H9 (cell line): ENCODE measurements around the gene ARMC2. TPM values are rescaled to one million over a fixed set of nuclear protein-coding genes. Genes with fewer than 3 reads are reported as not detected.

Experiments
- DNase-seq: peaks from one replicate; pipeline ENCODE4 v3.0.0-alpha.2; 2017
- H2AFZ ChIP-seq: one replicate; pipeline ENCODE4 v1.6.1; 2013; ENCODE audit warnings: mild to moderate bottlenecking, low read length, control low read depth, moderate library complexity
- H2AK5ac ChIP-seq: 2 replicates; pipeline ENCODE4 v1.6.1; 2013; ENCODE audit warnings: low read length, control low read depth, mixed read lengths; ENCODE audit not compliant: insufficient read length
- H2BK120ac ChIP-seq: one replicate; pipeline ENCODE4 v1.6.1; 2013; ENCODE audit warnings: low read depth, mild to moderate bottlenecking, low read length, control low read depth, inconsistent platforms; ENCODE audit not compliant: poor library complexity, severe bottlenecking
- H2BK12ac ChIP-seq: 2 replicates; pipeline ENCODE4 v1.6.1; 2013; ENCODE audit warnings: low read length, control low read depth, mixed read lengths, low read depth; ENCODE audit not compliant: insufficient read length
- H2BK15ac ChIP-seq: 2 replicates; pipeline ENCODE4 v1.6.1; 2013; ENCODE audit warnings: low read depth, low read length, control low read depth
- H2BK20ac ChIP-seq: one replicate; pipeline ENCODE4 v1.6.1; 2013; ENCODE audit warnings: low read depth, mild to moderate bottlenecking, low read length, control low read depth, inconsistent platforms; ENCODE audit not compliant: poor library complexity, severe bottlenecking
- H2BK5ac ChIP-seq: 2 replicates; pipeline ENCODE4 v1.6.1; 2013; ENCODE audit warnings: low read length, control low read depth, mixed read lengths; ENCODE audit not compliant: insufficient read length
- H3K14ac ChIP-seq: 2 replicates; pipeline ENCODE4 v1.6.1; 2013; ENCODE audit warnings: low read length, control low read depth; ENCODE audit not compliant: insufficient read depth
- H3K18ac ChIP-seq: 2 replicates; pipeline ENCODE4 v1.6.1; 2013; ENCODE audit warnings: low read depth, mild to moderate bottlenecking, mixed read lengths, low read length, control low read depth; ENCODE audit not compliant: insufficient read length
- H3K23ac ChIP-seq: 2 replicates; pipeline ENCODE4 v1.6.1; 2013; ENCODE audit warnings: low read length, control low read depth, mixed read lengths, low read depth; ENCODE audit not compliant: insufficient read length
- H3K23me2 ChIP-seq: 2 replicates; pipeline ENCODE4 v1.6.1; 2013; ENCODE audit warnings: low read depth, mild to moderate bottlenecking, mixed read lengths, low read length, control low read depth; ENCODE audit not compliant: insufficient read length, poor library complexity, severe bottlenecking
- H3K27ac ChIP-seq: 2 replicates; pipeline ENCODE4 v1.5.1; 2013; ENCODE audit warnings: low read length, control low read depth, mixed read lengths, low read depth; ENCODE audit not compliant: insufficient read length
- H3K27me3 ChIP-seq: 2 replicates; pipeline ENCODE4 v1.6.1; 2013; ENCODE audit warnings: low read length, control low read depth, inconsistent platforms; ENCODE audit not compliant: insufficient read depth
- H3K4ac ChIP-seq: 2 replicates; pipeline ENCODE4 v1.6.1; 2013; ENCODE audit warnings: low read depth, mild to moderate bottlenecking, control low read depth, inconsistent platforms, low read length, moderate library complexity
- H3K4me1 ChIP-seq: 2 replicates; pipeline ENCODE4 v1.6.1; 2013; ENCODE audit warnings: low read length, control low read depth, inconsistent platforms; ENCODE audit not compliant: insufficient read depth
- H3K4me2 ChIP-seq: 2 replicates; pipeline ENCODE4 v1.6.1; 2013; ENCODE audit warnings: low read length, control low read depth, mixed read lengths; ENCODE audit not compliant: insufficient read length, insufficient read depth
- H3K56ac ChIP-seq: 2 replicates; pipeline ENCODE4 v1.6.1; 2013; ENCODE audit warnings: low read depth, mild to moderate bottlenecking, mixed read lengths, low read length, control low read depth; ENCODE audit not compliant: insufficient read length
- H3K79me1 ChIP-seq: 2 replicates; pipeline ENCODE4 v1.6.1; 2013; ENCODE audit warnings: low read depth, mild to moderate bottlenecking, moderate library complexity, low read length, control low read depth, inconsistent platforms; ENCODE audit not compliant: insufficient read depth, poor library complexity, severe bottlenecking
- H3K79me2 ChIP-seq: 2 replicates; pipeline ENCODE4 v1.6.1; 2013; ENCODE audit warnings: low read length, control low read depth, inconsistent platforms; ENCODE audit not compliant: insufficient read depth
- H3K9ac ChIP-seq: 2 replicates; pipeline ENCODE4 v1.6.1; 2013; ENCODE audit warnings: low read length, control low read depth, mixed read lengths; ENCODE audit not compliant: insufficient read length; ENCODE audit errors: extremely low read depth
- H3K9me3 ChIP-seq: one replicate; pipeline ENCODE4 v1.6.1; 2013; ENCODE audit warnings: low read depth, low read length, inconsistent platforms; ENCODE audit not compliant: control insufficient read depth
- H3T11ph ChIP-seq: one replicate; pipeline ENCODE4 v1.6.1; 2013; ENCODE audit warnings: mild to moderate bottlenecking, low read length, control low read depth, inconsistent platforms
- H4K20me1 ChIP-seq: one replicate; pipeline ENCODE4 v1.6.1; 2013; ENCODE audit not compliant: control insufficient read depth, insufficient read length, insufficient read depth
- H4K5ac ChIP-seq: 2 replicates; pipeline ENCODE4 v1.6.1; 2013; ENCODE audit warnings: low read depth, mild to moderate bottlenecking, mixed read lengths, low read length, control low read depth; ENCODE audit not compliant: insufficient read length
- H4K8ac ChIP-seq: replicated peaks from 2 replicates; pipeline ENCODE4 v1.6.1; 2013; ENCODE audit warnings: low read length, control low read depth, mixed read lengths, low read depth; ENCODE audit not compliant: insufficient read length
- H4K91ac ChIP-seq: 2 replicates; pipeline ENCODE4 v1.6.1; 2013; ENCODE audit warnings: low read depth, mild to moderate bottlenecking, moderate library complexity, mixed read lengths, low read length, control low read depth; ENCODE audit not compliant: insufficient read length
- H3K27ac Mint-ChIP-seq, 3 experiments: 2 replicates in 2 of 3; 3 replicates in 1 of 3; pipeline ENCODE4 v1.8.0; 2020 to 2021; ENCODE audit warnings: mixed read lengths in 3 of 3, mild to moderate bottlenecking in 1 of 3, moderate library complexity in 1 of 3
- H3K27me3 Mint-ChIP-seq: 2 replicates; pipeline ENCODE4 v1.8.0; 2021; ENCODE audit warnings: low read depth, mild to moderate bottlenecking, moderate library complexity, mixed read lengths
- H3K36me3 Mint-ChIP-seq, 3 experiments: 2 replicates in 2 of 3; 3 replicates in 1 of 3; pipeline ENCODE4 v1.8.0; 2020 to 2021; ENCODE audit warnings: low read depth in 3 of 3, mixed read lengths in 3 of 3; ENCODE audit not compliant: insufficient read depth in 1 of 3
- H3K4me1 Mint-ChIP-seq, 2 experiments: 2 replicates each; pipeline ENCODE4 v1.8.0; 2020; ENCODE audit warnings: mixed read lengths in 2 of 2
- H3K4me3 Mint-ChIP-seq, 2 experiments: 2 replicates in 1 of 2; 3 replicates in 1 of 2; pipeline ENCODE4 v1.8.0; 2020 to 2021; ENCODE audit warnings: mild to moderate bottlenecking in 2 of 2, mixed read lengths in 2 of 2, moderate library complexity in 1 of 2
- H3K9me3 Mint-ChIP-seq, 2 experiments: 2 replicates in 1 of 2; 3 replicates in 1 of 2; pipeline ENCODE4 v1.8.0; 2020; ENCODE audit warnings: mild to moderate bottlenecking in 2 of 2, mixed read lengths in 2 of 2, moderate library complexity in 1 of 2
- CTCF ChIP-seq: fragments of 200-600 bp; sonication (generic); conservative IDR thresholded peaks from 3 replicates; pipeline ENCODE4 v1.8.0; 2021; ENCODE audit warnings: antibody characterized with exemption, mild to moderate bottlenecking
- WGBS: extraction: QIAGEN DNeasy Blood & Tissue Kit; methylation state at CpG from one replicate; pipeline ENCODE4 v1.1.7; 2013; ENCODE audit warnings: missing lambda C conversion rate, low lambda C conversion rate, mixed read lengths; ENCODE audit not compliant: insufficient read length; ENCODE audit errors: extremely low coverage; 5-methylcytosine and 5-hydroxymethylcytosine counted together
- total RNA-seq: library from RNA; stranded (reverse); gene quantifications from 2 replicates; pipeline ENCODE4 v1.2.1, GENCODE V29; 2021

The ARMC2 gene
- total RNA-seq, 1 experiment from 2014 or later, result 2.8 TPM

- no peak overlapping the region for H3T11ph ChIP-seq
- no peak overlapping the region for H2AFZ ChIP-seq
- no peak overlapping the region for H3K18ac ChIP-seq
- no peaks in the 10 kb centered on the region for H3K9me3 Mint-ChIP-seq
- H4K5ac ChIP-seq, result no peak overlapping the region
- DNase-seq, result no peak
- H3K23ac ChIP-seq, result no peak overlapping the region
- no peaks in the 10 kb centered on the region for H3K27me3 ChIP-seq
- peak overlapping the region in 1 of 3 experiments; percentile 28; a peak in 1 of 7 replicates for H3K27ac Mint-ChIP-seq
- no peak overlapping the region for H3K4me2 ChIP-seq
- H3K14ac ChIP-seq, result no peak overlapping the region
- H3K9me3 ChIP-seq, result no peaks in the 10 kb centered on the region
- H2BK120ac ChIP-seq, result no peak overlapping the region
- H2BK5ac ChIP-seq, result no peak overlapping the region
- no peak for TF ChIP-seq CTCF
- no peak overlapping the region for H4K8ac ChIP-seq
- H4K20me1 ChIP-seq, result no peaks in the 10 kb centered on the region
- peaks cover 21 to 25% of the 10 kb centered on the region in 2 experiments for H3K4me1 Mint-ChIP-seq
- H3K4me1 ChIP-seq, result no peaks in the 10 kb centered on the region
- H2BK12ac ChIP-seq, result no peak overlapping the region
- H3K36me3 Mint-ChIP-seq, result no peaks in the 10 kb centered on the region; a peak in 2 of 7 replicates
- no peak overlapping the region for H3K27ac ChIP-seq
- no peaks in the 10 kb centered on the region for H3K79me2 ChIP-seq
- no peaks in the 10 kb centered on the region for H3K79me1 ChIP-seq
- no peak overlapping the region for H2AK5ac ChIP-seq
- no peak overlapping the region for H2BK20ac ChIP-seq
- H3K27me3 Mint-ChIP-seq, result no peaks in the 10 kb centered on the region
- H3K23me2 ChIP-seq, result no peaks in the 10 kb centered on the region
- no CpG with 5 or more reads among the region's 7 CpGs for WGBS
- no peak overlapping the region for H3K56ac ChIP-seq
- no peak overlapping the region for H3K4ac ChIP-seq
- H3K4me3 Mint-ChIP-seq, result no peak overlapping the region
- no peak overlapping the region for H3K9ac ChIP-seq
- H2BK15ac ChIP-seq, result no peak overlapping the region
- no peak overlapping the region for H4K91ac ChIP-seq
These were observed 29.0 kb downstream of the ARMC2 start for GRCh38 chr6:108877046-108877751.
